HK-2 (cell line): ENCODE data around the gene STEAP1.
A peak's percentile ranks its signal among the peaks of the same experiment; 100 is the strongest.

Experiments
- DNase-seq: peaks from one replicate; pipeline ENCODE4 v3.0.0-alpha.2; 2018; ENCODE audit not compliant: unreplicated experiment

The STEAP1 gene

GRCh38 chr7:90211391-90212148, 57.3 kb downstream of the STEAP1 start, which contains the start of gene STEAP2:
TSS of gene STEAP2 (plus strand) at chr7:90211740. CDS start at chr7:90225083, 13,343 bp downstream.
- DNase-seq = peak; percentile 95

- no peak for DNase-seq
These were observed 57.9 kb downstream of the STEAP1 start for GRCh38 chr7:90212149-90212495.

GRCh38 chr7:90213521-90213920, 59.3 kb downstream of the STEAP1 start:
- DNase-seq = no peak
